ENCODE results near the gene CACNA1D. TPM values are rescaled to one million over a fixed set of nuclear protein-coding genes. Genes with fewer than 3 reads are reported as not detected.

CACNA1D gene
- total and polyA plus RNA-seq, 9 of the 15 experiments (the other 6 are each of a cell fraction or from before 2014, with no cell fraction given) = 0.29 TPM; not detected in 8

- H3K79me2 ChIP-seq (ENCODE audit: control insufficient read depth, insufficient read depth, low read length) = no peaks in the 10 kb centered on the region
- POLR2A ChIA-PET = interaction anchor here (0.6 kb wide), 1 partner anchor 172 kb away, joined by 3 read pairs; no protein-coding TSS in a partner anchor
- in situ Hi-C loops (cut with MboI) = no loop called here
These were observed 311.2 kb downstream of the CACNA1D start for GRCh38 chr3:53805463-53806159.

More at GRCh38 chr3:53805463-53806159, 311.2 kb downstream of the CACNA1D start:
- CTCF ChIA-PET (ENCODE audit: low intra/inter-chr PET ratio) = no interaction called here
- H3K27me3 ChIP-seq (ENCODE audit: control insufficient read depth in 2 of 2, insufficient read depth in 2 of 2, low read length in 2 of 2) = peaks cover 14 to 81% of the 10 kb centered on the region in 2 experiments; a peak in 4 of 5 replicates
- DNase-seq (ENCODE audit: extremely low read depth in 1 of 4, low spot score in 3 of 4) (no peak), FAIRE-seq (no peak), ATAC-seq (no peak)
- H3K27ac ChIP-seq (ENCODE audit: extremely low read depth, low read depth, low read length) = no peak overlapping the region
- H3K4me2 ChIP-seq (ENCODE audit: insufficient read depth, low read length) = no peak overlapping the region
- H2AFZ ChIP-seq (ENCODE audit: low read depth, low read length) = no peak overlapping the region
- H4K20me1 ChIP-seq (replicated peaks; ENCODE audit: control insufficient read depth, insufficient read depth, low read length) = no peaks in the 10 kb centered on the region; the same call in 1 of the 2 replicates
- no peaks in the 10 kb centered on the region; a peak in 1 of 5 replicates for H3K4me1 ChIP-seq (replicated peaks in 1 of 2; ENCODE audit: control insufficient read depth in 2 of 2, insufficient read depth in 2 of 2, low read length in 2 of 2)
- BruUV-seq (replicated peaks) = no TSS peak
- no peaks in the 10 kb centered on the region for H3K9me1 ChIP-seq (ENCODE audit: control insufficient read depth, insufficient read depth, low read length)
- WGBS (ENCODE audit: insufficient coverage, low coverage, missing lambda C conversion rate) = no CpG with 5 or more reads among the region's 4 CpGs
- no peak overlapping the region for H3K4me3 ChIP-seq
- no peaks in the 10 kb centered on the region for H3K9me3 ChIP-seq (replicated peaks; ENCODE audit: control insufficient read depth, insufficient read depth, low read depth, low read length)
- TF ChIP-seq ZNF431 (CRISPR knock-in tag; IDR thresholded peaks at IDR 0.05) (no peak), POLR2A (conservative IDR thresholded peaks at IDR 0.05) (no peak), BHLHE40 (IDR thresholded peaks at IDR 0.05; ENCODE audit: low read length) (no peak), ZNF263 (CRISPR knock-in tag; IDR thresholded peaks at IDR 0.05; ENCODE audit: borderline replicate concordance) (peak; percentile 96), NONO (IDR thresholded peaks at IDR 0.05; ENCODE audit: low read depth in 2 of 2, low read length in 1 of 2) (no peak), POLR2G (IDR thresholded peaks at IDR 0.05; ENCODE audit: low read depth, low read length) (no peak)
- no peak overlapping the region for H3K9ac ChIP-seq (ENCODE audit: insufficient read depth in 1 of 2, low read depth in 2 of 2, low read length in 2 of 2)
- no peaks in the 10 kb centered on the region for H3K36me3 ChIP-seq (ENCODE audit: control insufficient read depth, insufficient read depth, low read length)
- intact Hi-C loops (cut with micrococcal nuclease) = no loop called here

Data from K562 (cell line).